ENCODE measurements around the gene TMEM225B. TPM values are rescaled to one million over a fixed set of nuclear protein-coding genes. Genes with fewer than 3 reads are reported as not detected.
"Not testable (repeated sequence)": the region's sequence is repeated elsewhere in the genome, so short reads cannot be mapped to it uniquely, and the experiment has no call there.

Gene TMEM225B
- total RNA-seq, 1 donor from 2014 or later: 1.2 TPM

- intact Hi-C loops (cut with micrococcal nuclease): loop anchor here (10.0 kb wide), 1 partner anchor 462 kb away; the partner anchor contains the start of genes COPS6 and ZNF3
Observed at GRCh38 chr7:99622596-99622995, 24.5 kb downstream of the TMEM225B start.

- intact Hi-C loops (cut with micrococcal nuclease): loop anchor here (10.0 kb wide), 1 partner anchor 462 kb away; the partner anchor contains the start of genes COPS6 and ZNF3
Observed at GRCh38 chr7:99623091-99623693, 25.1 kb downstream of the TMEM225B start.

- intact Hi-C loops (cut with micrococcal nuclease): loop anchor here (2.0 to 10.0 kb wide), 2 partner anchors 119 to 461 kb away; partner anchors contain the start of genes COPS6, ZKSCAN5 and ZNF3
Observed at GRCh38 chr7:99623702-99624447, 25.8 kb downstream of the TMEM225B start.

GRCh38 chr7:99624484-99624883 is 26.4 kb downstream of the TMEM225B start:
- intact Hi-C loops (cut with micrococcal nuclease): loop anchor here (2.0 to 10.0 kb wide), 2 partner anchors 120 to 460 kb away; partner anchors contain the start of genes COPS6, ZKSCAN5 and ZNF3

GRCh38 chr7:99625321-99625720 is 27.3 kb downstream of the TMEM225B start:
- intact Hi-C loops (cut with micrococcal nuclease): loop anchor here (2.0 to 10.0 kb wide), 4 partner anchors 121 to 459 kb away; partner anchors contain the start of genes COPS6, ZKSCAN5 and ZNF3

- intact Hi-C loops (cut with micrococcal nuclease): loop anchor here (2.0 to 10.0 kb wide), 4 partner anchors 121 to 459 kb away; partner anchors contain the start of genes COPS6, ZKSCAN5 and ZNF3
Observed at GRCh38 chr7:99625961-99626360, 27.9 kb downstream of the TMEM225B start.

- intact Hi-C loops (cut with micrococcal nuclease): loop anchor here (5.0 to 10.0 kb wide), 3 partner anchors 211 to 458 kb away; partner anchors contain the start of genes COPS6 and ZNF3
Observed at GRCh38 chr7:99626661-99627060, 28.6 kb downstream of the TMEM225B start.

GRCh38 chr7:99627513-99627912 is 29.4 kb downstream of the TMEM225B start:
- intact Hi-C loops (cut with micrococcal nuclease): loop anchor here (5.0 to 10.0 kb wide), 3 partner anchors 210 to 457 kb away; partner anchors contain the start of genes COPS6 and ZNF3

GRCh38 chr7:99628471-99629465 is 30.7 kb downstream of the TMEM225B start:
- intact Hi-C loops (cut with micrococcal nuclease): loop anchor here (5.0 to 10.0 kb wide), 3 partner anchors 209 to 456 kb away; partner anchors contain the start of genes COPS6 and ZNF3

GRCh38 chr7:99629643-99630042 is 31.6 kb downstream of the TMEM225B start:
- intact Hi-C loops (cut with micrococcal nuclease): loop anchor here (5.0 to 10.0 kb wide), 3 partner anchors 208 to 455 kb away; partner anchors contain the start of genes COPS6 and ZNF3

- intact Hi-C loops (cut with micrococcal nuclease): no loop called here
Observed at GRCh38 chr7:99631295-99632109, 33.4 kb downstream of the TMEM225B start.

GRCh38 chr7:99637414-99637813 is 39.3 kb downstream of the TMEM225B start:
- intact Hi-C loops (cut with micrococcal nuclease): not testable (repeated sequence)

- intact Hi-C loops (cut with micrococcal nuclease): no loop called here
Observed at GRCh38 chr7:99638731-99639130, 40.7 kb downstream of the TMEM225B start.

GRCh38 chr7:99639267-99639666 is 41.2 kb downstream of the TMEM225B start:
- intact Hi-C loops (cut with micrococcal nuclease): no loop called here

GRCh38 chr7:99642027-99642426 is 44.0 kb downstream of the TMEM225B start:
- intact Hi-C loops (cut with micrococcal nuclease): no loop called here

- intact Hi-C loops (cut with micrococcal nuclease): no loop called here
Observed at GRCh38 chr7:99643464-99643863, 45.4 kb downstream of the TMEM225B start.

- intact Hi-C loops (cut with micrococcal nuclease): no loop called here
Observed at GRCh38 chr7:99644431-99644830, 46.4 kb downstream of the TMEM225B start.

GRCh38 chr7:99645590-99645989 is 47.5 kb downstream of the TMEM225B start:
- intact Hi-C loops (cut with micrococcal nuclease): no loop called here

- intact Hi-C loops (cut with micrococcal nuclease): no loop called here
Observed at GRCh38 chr7:99648843-99649242, 50.8 kb downstream of the TMEM225B start.

GRCh38 chr7:99651290-99651689 is 53.2 kb downstream of the TMEM225B start:
- intact Hi-C loops (cut with micrococcal nuclease): no loop called here

Measured in T-helper 2 cell treated with Interferon-gamma antibody and Interleukin-4, amounts not matched to agents 100 ng/mL and 5 ng/mL, for 36 hours (primary cell).